Measurements from ENCODE around the gene RGS6. TPM values are rescaled to one million over a fixed set of nuclear protein-coding genes. Genes with fewer than 3 reads are reported as not detected.
A peak's percentile ranks its signal among the peaks of the same experiment; 100 is the strongest.

The RGS6 gene
- total RNA-seq, 4 donors from 2014 or later, result 0.46 to 3.7 (median 1.6) TPM

GRCh38 chr14:72182708-72183432 lies 250.6 kb downstream of the RGS6 start:
- no peak for ATAC-seq
- TF ChIP-seq CTCF (IDR thresholded peaks at IDR 0.05 in 4 of 5, conservative IDR thresholded peaks at IDR 0.05 in 1 of 5) (no peak), POLR2A (IDR thresholded peaks at IDR 0.05) (no peak)
- no peak for DNase-seq
- Histone ChIP-seq H3K27ac (peak overlapping the region; percentile 26 to 48 (median 42)), H3K27me3 (no peaks in the 10 kb centered on the region), H3K4me1 (no peaks in the 10 kb centered on the region), H3K4me3 (no peak overlapping the region), H3K9me3 (no peaks in the 10 kb centered on the region), H3K36me3 (no peaks in the 10 kb centered on the region)
- intact Hi-C loops (cut with DNase I; ENCODE audit: low total_unique reads), result no loop called here
- in situ Hi-C loops (cut with MboI; ENCODE audit: low sequenced_read_pairs in 4 of 4), result no loop called here

- DNase-seq, result no peak
- in situ Hi-C loops (cut with MboI; ENCODE audit: low sequenced_read_pairs in 4 of 4), result no loop called here
- H3K27me3 ChIP-seq, result no peaks in the 10 kb centered on the region
- peak overlapping the region in 2 of 4 donors; percentile 37 to 48 for H3K27ac ChIP-seq
- H3K9me3 ChIP-seq, result no peaks in the 10 kb centered on the region
- intact Hi-C loops (cut with DNase I; ENCODE audit: low total_unique reads), result no loop called here
- no peak overlapping the region for H3K4me3 ChIP-seq
- no peaks in the 10 kb centered on the region for H3K4me1 ChIP-seq
- TF ChIP-seq POLR2A (IDR thresholded peaks at IDR 0.05), result no peak
- TF ChIP-seq CTCF (IDR thresholded peaks at IDR 0.05 in 4 of 5, conservative IDR thresholded peaks at IDR 0.05 in 1 of 5), result no peak
- no peak for ATAC-seq
- no peaks in the 10 kb centered on the region for H3K36me3 ChIP-seq
These were observed 251.4 kb downstream of the RGS6 start for GRCh38 chr14:72183631-72184030.

GRCh38 chr14:72186523-72186922 lies 254.3 kb downstream of the RGS6 start:
- Histone ChIP-seq H3K27ac (peak overlapping the region in 3 of 4 donors; percentile 49 to 59 (median 53)), H3K27me3 (no peaks in the 10 kb centered on the region), H3K4me1 (no peaks in the 10 kb centered on the region), H3K4me3 (no peak overlapping the region), H3K36me3 (no peaks in the 10 kb centered on the region), H3K9me3 (no peaks in the 10 kb centered on the region)
- DNase-seq, result peak; percentile 10 to 48
- ATAC-seq, result peak; percentile 74 to 92
- in situ Hi-C loops (cut with MboI; ENCODE audit: low sequenced_read_pairs in 4 of 4) (no loop called here), intact Hi-C loops (cut with DNase I; ENCODE audit: low total_unique reads) (no loop called here)
- TF ChIP-seq POLR2A (IDR thresholded peaks at IDR 0.05) (no peak), CTCF (IDR thresholded peaks at IDR 0.05 in 4 of 5, conservative IDR thresholded peaks at IDR 0.05 in 1 of 5) (no peak)

- Histone ChIP-seq H3K4me1 (no peaks in the 10 kb centered on the region), H3K27ac (no peak overlapping the region), H3K4me3 (no peak overlapping the region), H3K36me3 (no peaks in the 10 kb centered on the region), H3K9me3 (no peaks in the 10 kb centered on the region), H3K27me3 (no peaks in the 10 kb centered on the region)
- DNase-seq (no peak), ATAC-seq (peak in 1 of 2 donors; percentile 33)
- no peak for TF ChIP-seq CTCF (IDR thresholded peaks at IDR 0.05 in 4 of 5, conservative IDR thresholded peaks at IDR 0.05 in 1 of 5)
- intact Hi-C loops (cut with DNase I; ENCODE audit: low total_unique reads), result no loop called here
- in situ Hi-C loops (cut with MboI; ENCODE audit: low sequenced_read_pairs in 4 of 4), result no loop called here
These were observed 264.2 kb downstream of the RGS6 start for GRCh38 chr14:72196237-72197015.

Data from gastrocnemius medialis (tissue), 4 donors.